HG02759 (cell line): Measurements from ENCODE around the gene UPB1.
"Not testable (repeated sequence)": the region's sequence is repeated elsewhere in the genome, so short reads cannot be mapped to it uniquely, and the experiment has no call there.

ENCODE experiments used
- ATAC-seq: cut with Tn5 transposase; IDR thresholded peaks from one replicate; pipeline ENCODE4 v1.9.1; 2021; ENCODE audit warnings: mild to moderate bottlenecking, moderate library complexity; ENCODE audit not compliant: unreplicated experiment

Gene UPB1

DNA sequence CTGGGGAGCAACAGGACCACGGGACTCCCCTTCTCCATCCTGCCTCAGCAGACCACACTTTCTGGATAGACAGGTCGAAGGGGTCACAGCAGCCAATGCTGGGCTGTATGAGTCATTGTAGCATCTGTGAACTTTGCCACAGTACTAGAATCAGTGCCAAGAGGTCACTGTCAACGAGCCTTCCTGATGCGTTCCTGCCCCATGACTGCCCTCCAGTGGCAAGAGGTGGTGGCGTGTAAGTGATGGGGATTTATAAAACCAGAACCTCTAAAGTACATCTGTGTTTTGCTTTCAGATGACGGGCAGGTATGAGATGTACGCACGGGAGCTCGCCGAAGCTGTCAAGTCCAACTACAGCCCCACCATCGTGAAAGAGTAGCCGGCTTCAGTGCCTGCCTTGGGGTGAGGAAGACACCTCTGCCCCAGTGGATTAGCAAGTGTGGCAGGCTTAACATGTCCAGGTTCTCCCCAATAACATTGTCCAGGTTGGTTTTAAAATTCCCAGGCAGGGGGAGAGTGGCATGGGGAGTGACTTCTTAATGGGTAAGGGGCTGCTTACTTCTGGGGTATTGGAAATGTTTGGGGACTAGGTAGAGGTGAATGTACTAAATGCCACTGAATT, 30.4 kb downstream of the UPB1 start:
- ATAC-seq = peak; percentile 82

DNA sequence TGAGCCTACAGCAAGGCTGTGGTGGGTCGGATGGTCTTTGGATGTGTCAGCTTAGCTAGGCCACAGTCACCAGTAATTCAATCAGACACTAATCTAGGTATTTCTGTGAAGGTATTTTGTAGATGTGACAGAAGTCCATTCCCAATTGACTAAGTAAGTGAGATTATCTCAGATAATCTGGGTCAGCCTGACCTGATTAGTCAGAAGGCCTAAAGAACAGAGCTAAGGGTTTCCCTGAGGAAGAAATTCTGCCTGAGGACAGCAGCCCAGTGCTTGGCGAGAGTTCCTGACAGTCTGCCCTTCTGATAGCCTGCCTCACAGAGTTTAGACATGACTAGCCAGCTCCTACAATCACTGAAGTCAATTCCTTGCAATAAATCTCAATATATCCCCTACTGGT, 31.1 kb downstream of the UPB1 start:
- no peak for ATAC-seq

DNA sequence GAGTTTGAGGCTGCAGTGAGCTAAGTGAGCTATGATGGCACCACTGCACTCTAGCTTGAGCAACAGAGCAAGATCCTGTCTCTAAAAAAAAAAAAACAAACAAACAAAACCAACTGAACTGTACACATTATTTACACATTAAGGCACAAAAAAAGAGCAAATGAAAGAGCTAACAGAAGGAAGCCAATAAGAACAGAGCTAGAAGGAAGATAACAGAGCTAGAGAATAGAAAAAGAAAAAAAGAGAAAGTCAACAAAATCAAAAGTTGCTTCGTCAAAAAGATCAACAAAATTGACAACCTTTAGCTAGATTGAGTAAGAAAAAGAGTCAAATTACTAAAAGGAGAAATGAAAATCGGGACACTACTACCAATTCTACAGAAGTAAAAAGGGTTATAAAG, 34.8 kb downstream of the UPB1 start:
- ATAC-seq = no peak

DNA sequence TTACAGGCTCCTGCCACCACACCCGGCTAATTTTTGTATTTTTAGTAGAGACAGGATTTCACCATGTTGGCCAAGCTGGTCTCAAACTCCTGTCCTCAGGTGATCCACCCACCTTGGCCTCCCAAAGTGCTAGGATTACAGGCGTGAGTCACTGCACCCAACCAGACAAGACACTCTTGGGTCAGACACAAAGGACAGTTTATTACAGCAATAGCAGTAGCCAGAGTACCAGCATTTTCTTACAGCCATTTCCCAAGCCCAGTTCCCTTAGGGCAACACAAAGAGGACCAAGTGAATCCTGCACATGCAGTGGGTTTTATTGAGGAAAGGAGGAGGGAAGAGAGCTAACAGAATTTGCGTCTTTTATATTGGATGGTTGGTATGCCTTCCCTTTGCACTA, 35.8 kb downstream of the UPB1 start:
- not testable (repeated sequence) for ATAC-seq

DNA sequence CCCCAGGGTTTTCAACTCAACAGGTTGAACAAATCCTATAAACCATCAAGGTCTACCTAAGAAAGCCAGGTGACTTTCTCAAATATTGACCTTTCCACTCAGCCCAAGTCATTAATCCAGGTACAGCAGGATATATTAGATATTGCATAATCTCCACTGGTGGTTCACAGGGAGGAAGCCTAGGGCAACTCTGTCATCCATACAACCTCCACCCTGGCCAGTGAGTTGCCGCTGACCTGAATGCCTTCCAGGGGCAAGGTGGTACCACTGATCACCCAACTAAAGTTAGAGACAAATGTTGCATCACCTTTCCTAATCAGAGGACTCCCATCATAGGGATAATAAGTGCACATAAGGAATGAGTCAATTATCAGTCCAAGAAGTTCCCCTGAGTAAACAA, 36.9 kb downstream of the UPB1 start:
- no peak for ATAC-seq

DNA sequence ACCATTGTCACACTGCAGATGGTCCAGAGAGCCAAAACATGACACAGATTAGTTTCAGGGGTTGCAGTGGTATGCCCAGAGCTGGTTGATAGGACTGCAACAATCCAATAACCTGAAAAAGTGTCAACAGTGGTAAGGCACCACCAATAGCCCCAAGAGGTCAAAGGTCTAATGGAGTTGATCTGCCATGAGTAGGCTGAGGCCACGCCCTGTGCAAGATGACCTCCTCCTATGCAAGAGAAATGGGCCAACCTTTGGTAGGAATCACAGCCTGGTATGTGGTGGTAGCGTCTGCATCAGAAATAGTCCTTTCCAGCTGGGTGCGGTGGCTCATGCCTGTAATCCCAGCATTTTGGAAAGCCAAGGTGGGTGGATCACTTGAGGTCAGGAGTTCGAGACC, 40.2 kb downstream of the UPB1 start:
- no peak for ATAC-seq

DNA sequence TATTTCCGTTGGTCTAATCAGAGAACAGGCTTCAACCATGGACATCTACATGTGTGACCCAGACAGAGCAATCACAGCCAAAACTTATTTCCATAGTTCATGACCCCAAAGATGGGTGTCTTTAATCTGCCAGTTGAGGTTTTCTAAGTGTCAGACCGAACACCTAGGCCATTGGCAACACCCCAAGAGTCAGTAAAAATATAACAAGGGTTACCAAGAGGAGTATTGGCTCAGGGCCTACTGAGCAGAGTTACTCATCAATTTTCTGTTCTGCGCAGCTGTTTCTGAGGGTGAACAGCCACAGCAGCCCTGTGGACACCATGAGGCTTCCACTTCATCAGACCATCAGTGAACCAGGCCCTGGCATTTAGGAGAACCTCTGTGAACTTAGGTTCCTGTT, 41.0 kb downstream of the UPB1 start:
- ATAC-seq = no peak

DNA sequence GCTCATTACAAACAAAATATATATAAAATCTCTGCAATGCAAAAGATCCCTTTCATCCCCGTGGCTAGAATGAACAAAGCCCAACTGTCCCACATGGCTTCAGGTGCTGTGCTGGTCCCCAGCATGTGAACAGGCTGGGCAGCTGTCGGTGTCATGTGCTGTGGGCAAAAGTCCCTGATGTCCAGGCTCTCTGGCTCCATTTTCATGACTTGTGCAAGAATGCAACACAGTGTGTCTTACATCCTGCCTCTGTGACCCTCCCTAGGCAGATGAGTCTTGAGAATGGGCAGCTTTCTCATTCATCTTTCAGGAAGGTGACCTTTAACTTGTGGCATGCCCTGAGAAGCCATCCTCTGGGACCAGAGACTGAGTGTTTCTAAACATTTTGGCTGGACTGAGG, 45.3 kb downstream of the UPB1 start:
- no peak for ATAC-seq

DNA sequence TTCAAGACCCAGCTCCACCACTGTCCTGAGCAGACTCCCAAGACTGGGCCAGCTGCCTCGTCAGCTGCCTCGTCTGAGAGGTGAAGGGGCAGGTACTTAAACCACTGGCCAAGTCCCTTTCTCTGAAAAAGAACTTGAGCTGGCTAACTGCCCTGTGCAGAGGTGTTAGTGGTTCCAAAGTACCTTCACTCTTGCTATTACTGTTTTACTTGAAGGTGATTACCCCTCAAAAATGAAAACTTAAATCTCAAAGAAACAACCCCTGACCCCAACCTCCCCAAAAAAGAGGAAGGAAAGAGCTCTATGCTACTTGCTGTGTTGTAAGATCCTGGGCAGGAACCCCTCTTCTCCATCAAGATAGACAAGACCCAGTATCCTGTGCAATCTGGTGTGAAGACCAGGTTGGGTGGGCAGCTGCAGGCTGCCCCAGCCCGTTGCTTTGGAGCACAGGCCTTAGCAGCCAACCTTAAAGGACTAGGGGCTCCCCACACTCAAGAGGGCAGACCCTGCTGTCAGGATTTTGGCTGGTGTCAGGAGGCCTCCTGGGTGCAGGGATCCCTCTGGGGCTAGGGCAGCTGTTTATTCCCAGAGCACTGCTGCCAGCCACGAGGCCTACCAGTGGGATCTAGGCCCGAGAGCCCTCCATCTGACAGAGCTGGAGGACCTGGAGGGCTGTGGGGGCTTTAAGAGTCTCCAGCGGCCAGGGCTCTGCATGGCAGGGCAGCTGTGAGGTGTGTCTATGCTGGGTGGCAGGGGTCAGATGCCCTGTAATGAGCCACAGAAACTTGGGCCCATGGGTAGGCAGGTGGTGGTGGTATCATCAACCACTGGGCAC, 46.8 kb downstream of the UPB1 start:
- ATAC-seq = no peak

DNA sequence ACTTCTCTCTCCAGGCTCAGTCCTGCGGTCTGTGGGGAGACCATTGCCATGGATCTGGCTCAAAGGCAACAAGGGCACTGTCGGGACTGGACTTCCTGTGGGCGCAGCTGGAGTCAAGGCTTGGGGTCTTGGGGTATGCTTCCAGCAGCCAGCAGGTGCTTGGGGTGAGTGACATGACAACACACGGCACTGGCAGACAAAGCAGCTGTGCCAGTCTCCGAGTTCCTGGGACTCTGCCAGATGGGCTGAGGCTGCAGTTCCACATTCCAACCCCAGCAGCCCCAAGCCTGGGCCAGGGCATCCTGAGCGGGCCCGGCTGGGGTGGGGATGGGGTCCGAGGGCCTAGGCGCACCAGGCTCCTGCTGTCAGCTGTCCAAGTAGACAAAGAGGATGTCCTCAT, 47.5 kb downstream of the UPB1 start:
- no peak for ATAC-seq

DNA sequence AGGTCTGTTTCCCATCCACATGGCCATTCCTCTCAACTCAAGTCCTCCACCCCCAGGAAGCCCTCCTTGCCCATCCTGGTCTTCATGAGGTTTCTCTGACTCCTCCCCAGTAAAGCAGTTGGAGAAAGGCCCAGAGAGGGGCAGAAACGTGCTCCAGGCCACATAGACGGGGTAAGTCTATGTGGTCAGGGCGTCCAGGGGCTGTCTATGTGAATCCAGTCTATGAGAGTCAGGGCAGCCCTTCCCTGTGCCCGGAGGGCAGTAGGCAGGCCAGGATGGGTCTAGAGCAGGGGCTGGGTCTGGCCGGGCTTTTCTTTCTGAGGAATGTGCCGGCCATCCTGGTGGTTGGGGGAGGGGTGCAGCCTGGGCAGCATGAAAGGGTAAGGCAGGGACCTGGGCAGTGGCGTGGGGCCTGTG, 48.1 kb downstream of the UPB1 start:
- no peak for ATAC-seq

DNA sequence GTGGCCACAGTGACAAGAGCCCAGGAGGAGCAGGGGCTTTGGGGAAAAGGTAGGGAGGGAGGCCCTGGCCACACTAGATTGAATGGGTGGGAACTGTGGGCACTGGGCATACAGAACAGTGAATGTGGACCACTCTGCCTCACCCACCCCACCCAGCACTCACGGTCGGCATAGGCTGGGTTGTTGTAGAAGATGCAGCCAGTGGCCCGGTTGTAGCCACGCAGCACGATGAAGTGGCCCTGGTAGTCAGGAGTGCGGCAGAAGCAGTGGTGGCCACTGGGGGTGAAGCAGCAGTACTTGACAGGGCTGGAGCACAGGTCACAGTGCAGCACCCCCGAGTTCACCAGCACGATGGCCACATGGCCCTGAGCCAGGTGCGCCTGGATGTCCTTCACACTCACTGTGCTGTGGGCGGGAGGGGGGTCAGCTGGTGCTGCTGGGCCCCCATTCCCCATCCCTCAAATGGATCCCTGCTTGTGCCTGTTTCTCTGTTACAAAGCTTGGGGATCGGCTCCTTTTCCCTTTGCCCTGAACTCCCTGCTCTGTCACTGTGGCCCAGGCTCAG, 48.6 kb downstream of the UPB1 start:
- ATAC-seq = no peak

DNA sequence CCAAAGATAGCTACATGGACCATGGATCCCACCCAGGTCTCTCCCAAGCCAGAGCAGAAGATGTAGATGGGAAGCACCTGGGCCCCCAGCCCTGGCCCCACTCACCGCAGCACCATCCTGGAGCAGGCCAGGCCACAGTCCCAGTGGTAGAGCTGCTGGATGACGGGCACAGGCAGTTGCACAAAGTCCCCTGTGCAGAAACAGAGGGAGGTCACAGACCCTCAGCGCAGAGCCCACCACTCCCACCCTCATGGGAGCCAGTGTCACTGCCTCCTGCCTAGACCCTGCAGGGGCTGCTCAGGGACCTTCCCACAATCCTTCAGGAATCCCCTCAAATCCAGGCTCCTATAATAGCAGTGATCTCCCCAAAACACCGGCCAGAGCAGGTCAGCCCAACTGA, 53.7 kb downstream of the UPB1 start:
- ATAC-seq = no peak

DNA sequence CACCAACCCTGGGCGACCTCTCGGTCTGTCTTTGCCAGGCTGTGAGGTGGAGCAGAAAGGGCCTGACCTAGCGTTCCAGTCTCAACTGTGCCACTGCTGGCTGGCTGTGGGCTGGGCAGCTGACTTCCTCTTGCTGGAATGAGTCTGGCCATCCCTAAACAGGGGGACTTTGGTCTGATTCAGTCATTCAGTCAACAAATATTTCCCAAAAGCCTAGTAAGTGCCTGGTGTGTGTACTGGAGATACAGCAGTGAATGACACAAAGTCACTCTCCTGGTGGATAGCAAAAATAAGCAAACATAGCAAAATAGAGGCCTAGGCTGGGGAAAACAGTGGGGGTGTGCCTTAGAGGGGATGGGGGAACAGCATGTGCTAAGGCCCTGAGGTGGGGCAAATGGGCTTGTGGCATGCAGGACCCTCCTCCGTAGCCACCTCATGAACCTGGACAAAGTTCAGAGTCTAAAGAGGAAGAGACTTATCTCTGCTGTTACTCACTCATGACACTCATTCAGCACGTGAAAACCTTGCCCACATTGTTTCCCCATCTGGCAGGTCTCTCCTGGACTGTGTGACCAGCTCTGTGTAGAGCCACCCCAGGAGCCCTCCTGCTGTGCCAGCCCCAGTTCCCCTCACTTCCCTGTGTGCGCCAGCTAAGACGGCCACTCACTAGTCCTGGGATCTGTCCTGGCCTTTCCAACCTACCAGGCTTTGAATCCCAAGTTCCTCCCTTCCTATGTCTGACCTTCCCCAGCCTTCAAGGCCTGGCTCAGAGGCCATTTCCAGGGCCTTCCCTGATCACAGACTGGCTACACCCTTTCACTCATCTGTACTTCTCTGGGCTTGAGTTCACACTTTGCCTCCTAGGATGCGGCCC, 55.1 kb downstream of the UPB1 start:
- no peak for ATAC-seq

DNA sequence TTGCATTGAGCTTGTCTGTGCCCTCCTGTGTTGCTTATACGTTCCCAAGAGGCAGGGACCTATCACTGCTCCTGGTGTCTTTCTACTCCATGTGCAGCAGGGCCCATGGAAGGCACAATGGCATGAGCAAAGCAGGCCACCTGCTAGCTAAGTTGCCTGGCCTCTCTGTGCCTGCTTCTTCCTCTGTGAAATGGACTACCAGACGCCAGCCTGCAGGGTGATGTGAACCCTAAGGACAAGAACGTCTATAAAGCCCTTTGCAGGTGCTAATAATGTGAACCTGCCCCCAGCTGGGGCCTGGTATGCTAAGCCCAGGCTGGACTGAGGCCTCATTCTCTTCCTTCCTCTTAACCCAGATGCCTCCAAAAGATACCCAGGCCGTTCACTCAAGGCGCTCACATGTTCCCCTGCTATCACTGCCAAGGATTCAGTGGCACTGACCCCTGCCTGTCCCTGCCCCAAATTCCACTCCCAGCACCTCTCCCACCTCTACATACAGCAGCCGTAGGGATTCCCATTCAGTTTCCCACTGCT, 55.8 kb downstream of the UPB1 start:
- no peak for ATAC-seq

DNA sequence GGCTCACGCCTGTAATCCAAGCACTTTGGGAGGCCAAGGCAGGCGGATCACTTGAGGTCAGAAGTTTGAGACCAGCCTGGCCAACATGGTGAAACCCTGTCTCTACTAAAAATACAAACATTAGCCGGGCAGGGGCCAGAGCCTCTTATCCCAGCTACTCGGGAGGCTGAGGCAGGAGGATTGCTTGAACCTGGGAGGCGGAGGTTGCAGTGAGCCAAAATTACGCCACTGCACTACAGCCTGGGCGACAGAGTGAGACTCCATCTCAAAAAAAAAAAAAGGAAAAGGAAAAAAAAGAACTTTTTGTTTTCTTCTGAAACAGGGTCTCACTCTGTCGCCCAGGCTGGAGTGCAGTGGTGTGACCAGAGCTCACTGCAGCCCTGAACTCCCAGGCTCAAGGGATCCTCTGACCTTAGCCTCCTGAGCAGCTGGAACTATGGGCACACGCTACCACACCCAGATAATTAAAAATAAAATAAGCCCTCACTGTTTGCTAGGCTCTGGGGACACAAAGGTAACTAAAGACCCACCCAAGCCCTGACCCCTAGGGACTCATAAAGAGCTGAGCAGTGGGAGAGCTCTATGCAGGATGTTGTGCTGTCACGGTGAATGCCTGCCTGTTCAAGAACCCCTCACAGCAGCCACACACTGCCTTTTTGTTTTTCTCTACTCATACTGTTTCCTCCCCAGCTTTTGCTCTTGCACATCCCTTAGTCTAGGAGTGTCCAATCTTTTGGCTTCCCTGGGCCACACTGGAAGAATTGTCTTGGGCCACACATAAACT, 57.6 kb downstream of the UPB1 start:
- ATAC-seq = not testable (repeated sequence)

DNA sequence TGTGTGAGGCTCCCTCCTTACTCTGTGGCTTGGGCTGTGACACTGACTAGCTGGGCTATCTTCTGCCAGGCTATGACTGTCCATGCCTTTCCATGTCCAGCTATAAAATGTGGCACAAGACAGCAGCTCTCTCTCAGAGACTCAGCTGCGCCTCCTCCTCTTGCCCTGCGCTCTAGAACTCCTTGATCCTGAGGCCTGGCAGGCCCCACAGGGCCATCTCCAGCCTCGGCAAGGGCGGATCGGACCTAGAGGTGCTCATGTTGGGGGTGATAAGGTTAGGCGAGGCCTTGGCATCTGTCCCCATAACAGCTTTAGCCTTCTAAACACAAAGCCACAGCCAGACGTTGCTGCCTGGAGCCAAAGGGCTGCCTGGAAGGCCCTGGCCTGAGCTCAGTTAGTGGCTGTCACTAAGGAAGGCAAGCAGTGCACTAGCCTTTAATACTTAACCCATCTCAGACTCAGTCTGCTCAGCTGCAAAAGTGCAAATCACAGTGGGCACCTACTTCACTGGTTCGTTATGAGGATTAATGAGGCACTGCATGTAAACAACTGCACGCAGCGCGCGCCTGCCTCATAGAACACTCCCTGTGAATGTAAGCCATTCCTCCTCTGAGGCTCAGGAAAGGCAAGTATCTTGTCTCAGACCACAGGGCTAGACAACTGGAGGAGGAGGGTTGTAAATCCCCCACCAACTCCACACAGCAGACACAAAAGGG, 58.6 kb downstream of the UPB1 start:
- no peak for ATAC-seq

DNA sequence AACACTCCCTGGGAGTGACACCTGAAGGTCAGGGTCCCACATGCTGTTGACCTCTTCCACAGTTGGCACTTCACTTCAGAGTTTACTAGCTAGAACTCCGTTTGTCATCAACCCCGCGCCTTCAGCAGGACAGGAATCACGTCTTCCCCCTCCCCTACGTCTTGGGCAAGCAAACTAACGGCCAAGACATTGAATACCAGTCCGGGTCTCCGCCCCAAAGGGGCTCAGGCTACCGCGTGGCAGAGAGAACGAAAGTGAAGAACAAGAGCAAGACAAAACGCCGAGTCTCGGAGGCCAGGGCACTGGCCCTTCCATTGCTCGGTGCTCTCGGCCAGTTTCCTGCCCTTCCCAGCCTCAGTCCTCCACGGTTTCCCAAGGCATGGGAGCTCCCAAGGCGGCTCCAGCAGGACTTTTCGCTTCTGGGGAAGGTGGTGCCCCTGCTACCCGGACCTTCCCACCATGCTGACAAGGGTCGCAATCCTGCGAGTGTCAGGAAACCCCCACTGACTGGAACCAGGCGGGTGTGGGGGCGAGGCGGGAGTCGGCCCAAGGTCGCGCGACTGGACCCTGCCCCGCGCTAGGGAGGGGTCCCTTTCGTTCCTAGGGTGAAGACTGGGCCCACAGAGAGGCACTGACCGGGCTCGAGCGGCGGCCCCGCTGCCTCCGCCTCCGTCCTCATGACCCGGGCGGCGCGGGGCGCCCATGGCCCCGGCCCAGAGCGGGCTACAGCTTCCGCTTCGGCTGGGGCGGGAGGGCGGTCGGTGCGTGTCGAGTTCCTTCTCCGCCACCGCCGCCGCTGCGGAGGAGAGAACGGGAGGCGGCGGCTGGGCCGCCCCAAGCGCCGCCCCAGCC, 59.4 kb downstream of the UPB1 start, which contains the start of gene GUCD1:
TSS of gene GUCD1 (minus strand) at position 826 of the 852 bp plus-strand sequence. CDS start at position 679, 147 bp downstream.
- no peak for ATAC-seq
